Pons (tissue), 1 donor: Measurements from ENCODE around the gene CMYA5.
"Not testable (repeated sequence)": the region's sequence is repeated elsewhere in the genome, so short reads cannot be mapped to it uniquely, and the experiment has no call there.

Experiments
- DNase-seq: peaks from one replicate; pipeline ENCODE4 v3.0.0-alpha.2; 2016; ENCODE audit warnings: low spot score

CMYA5 gene

GRCh38 chr5:79702606-79703380 lies 13.2 kb downstream of the CMYA5 start:
- no peak for DNase-seq

GRCh38 chr5:79703381-79703645 lies 13.7 kb downstream of the CMYA5 start:
- no peak for DNase-seq

GRCh38 chr5:79704553-79704952 lies 14.9 kb downstream of the CMYA5 start:
- DNase-seq: no peak

GRCh38 chr5:79705632-79706031 lies 16.0 kb downstream of the CMYA5 start:
- no peak for DNase-seq

- DNase-seq: not testable (repeated sequence)
Observed at GRCh38 chr5:79706317-79706716, 16.7 kb downstream of the CMYA5 start.

GRCh38 chr5:79707535-79707934 lies 17.9 kb downstream of the CMYA5 start:
- DNase-seq: no peak

- no peak for DNase-seq
Observed at GRCh38 chr5:79712741-79713140, 23.1 kb downstream of the CMYA5 start.

GRCh38 chr5:79713727-79714126 lies 24.1 kb downstream of the CMYA5 start:
- DNase-seq: no peak

- no peak for DNase-seq
Observed at GRCh38 chr5:79716839-79717238, 27.2 kb downstream of the CMYA5 start.

GRCh38 chr5:79720096-79720495 lies 30.5 kb downstream of the CMYA5 start:
- no peak for DNase-seq

- no peak for DNase-seq
Observed at GRCh38 chr5:79727451-79728355, 38.1 kb downstream of the CMYA5 start.

- DNase-seq: no peak
Observed at GRCh38 chr5:79728396-79728795, 38.8 kb downstream of the CMYA5 start.

GRCh38 chr5:79729679-79730078 lies 40.0 kb downstream of the CMYA5 start:
- no peak for DNase-seq

GRCh38 chr5:79730564-79730963 lies 40.9 kb downstream of the CMYA5 start:
- DNase-seq: no peak

GRCh38 chr5:79731775-79732174 lies 42.1 kb downstream of the CMYA5 start:
- no peak for DNase-seq

- DNase-seq: no peak
Observed at GRCh38 chr5:79736528-79737514, 47.2 kb downstream of the CMYA5 start.

GRCh38 chr5:79738349-79738748 lies 48.7 kb downstream of the CMYA5 start:
- DNase-seq: no peak

GRCh38 chr5:79742549-79743136 lies 53.0 kb downstream of the CMYA5 start:
- DNase-seq: no peak

GRCh38 chr5:79743846-79744605 lies 54.4 kb downstream of the CMYA5 start:
- no peak for DNase-seq

GRCh38 chr5:79745255-79745654 lies 55.6 kb downstream of the CMYA5 start:
- DNase-seq: no peak
